Lower lobe of right lung (tissue), 2 donors: ENCODE data around the gene RBM38. TPM values are rescaled to one million over a fixed set of nuclear protein-coding genes. Genes with fewer than 3 reads are reported as not detected.

ENCODE experiments used
- ATAC-seq, 2 donors: fragments of 200-7000 bp; cut with Tn5 transposase; one replicate each; pipeline ENCODE4 v1.9.1; 2020 to 2022; ENCODE audit warnings: mild to moderate bottlenecking in 2 of 2, moderate library complexity in 2 of 2
- DNase-seq: peaks from one replicate; pipeline ENCODE4 v3.0.0-alpha.2; 2020
- H3K27ac ChIP-seq: fragments of 200-600 bp; one replicate; pipeline ENCODE4 v1.8.0; 2022
- H3K27me3 ChIP-seq: fragments of 200-600 bp; one replicate; pipeline ENCODE4 v1.8.0; 2022; ENCODE audit warnings: low read depth
- H3K36me3 ChIP-seq: fragments of 200-600 bp; one replicate; pipeline ENCODE4 v1.8.0; 2022; ENCODE audit warnings: mild to moderate bottlenecking
- H3K4me1 ChIP-seq: fragments of 200-600 bp; one replicate; pipeline ENCODE4 v1.8.0; 2022
- H3K4me3 ChIP-seq: fragments of 200-600 bp; one replicate; pipeline ENCODE4 v1.8.0; 2022; ENCODE audit warnings: mild to moderate bottlenecking
- H3K9me3 ChIP-seq: fragments of 200-600 bp; one replicate; pipeline ENCODE4 v1.8.0; 2022
- CTCF ChIP-seq: fragments of 200-600 bp; IDR thresholded peaks from one replicate; pipeline ENCODE4 v1.8.0; 2022; ENCODE audit warnings: antibody characterized with exemption, mild to moderate bottlenecking
- intact Hi-C: fragments of 100-400 bp; cut with DNase I; formaldehyde crosslinking; loops from one replicate; pipeline ENCODE4 v1.11.0; 2022
- total RNA-seq: library from RNA; stranded (reverse); fragmentation: NEBNext Ultra II Directional; extraction: Animal tissue kit (Norgen Biotek cat#: 25700); gene quantifications from one replicate; pipeline ENCODE4 v1.2.1, GENCODE V29; 2021
- donor health status: DM: no; HTN: yes; CAD: no; lungs with severe emphysema.

Gene RBM38
- total RNA-seq, 1 donor from 2014 or later: 15.5 TPM

GRCh38 chr20:57402206-57403125, 11.3 kb downstream of the RBM38 start:
- DNase-seq (peak; percentile 28), ATAC-seq (no peak)
- H3K27me3 ChIP-seq: no peaks in the 10 kb centered on the region
- no peak overlapping the region for H3K27ac ChIP-seq
- no peak for TF ChIP-seq CTCF
- peaks cover 32% of the 10 kb centered on the region for H3K4me1 ChIP-seq
- peaks cover 58% of the 10 kb centered on the region for H3K36me3 ChIP-seq
- no peak overlapping the region for H3K4me3 ChIP-seq
- no peaks in the 10 kb centered on the region for H3K9me3 ChIP-seq
- intact Hi-C loops: no loop called here

- no peak for TF ChIP-seq CTCF
- ATAC-seq (no peak), DNase-seq (peak; percentile 35)
- H3K36me3 ChIP-seq: peaks cover 63% of the 10 kb centered on the region
- intact Hi-C loops: no loop called here
- H3K4me3 ChIP-seq: no peak overlapping the region
- H3K9me3 ChIP-seq: no peaks in the 10 kb centered on the region
- peaks cover 24% of the 10 kb centered on the region for H3K4me1 ChIP-seq
- no peaks in the 10 kb centered on the region for H3K27me3 ChIP-seq
- no peak overlapping the region for H3K27ac ChIP-seq
Measured at GRCh38 chr20:57403216-57403615, 12.0 kb downstream of the RBM38 start.

- Histone ChIP-seq H3K36me3 (peaks cover 71% of the 10 kb centered on the region), H3K4me1 (peaks cover 17% of the 10 kb centered on the region), H3K9me3 (no peaks in the 10 kb centered on the region), H3K27me3 (no peaks in the 10 kb centered on the region), H3K4me3 (no peak overlapping the region), H3K27ac (no peak overlapping the region)
- no peak for TF ChIP-seq CTCF
- DNase-seq: peak; percentile 29
- no peak for ATAC-seq
- intact Hi-C loops: no loop called here
Measured at GRCh38 chr20:57404006-57404405, 12.8 kb downstream of the RBM38 start.

- peaks cover 11% of the 10 kb centered on the region for H3K4me1 ChIP-seq
- intact Hi-C loops: no loop called here
- H3K27ac ChIP-seq: no peak overlapping the region
- no peak for TF ChIP-seq CTCF
- H3K36me3 ChIP-seq: peaks cover 76% of the 10 kb centered on the region
- H3K27me3 ChIP-seq: no peaks in the 10 kb centered on the region
- H3K9me3 ChIP-seq: no peaks in the 10 kb centered on the region
- H3K4me3 ChIP-seq: no peak overlapping the region
- no peak for ATAC-seq
- peak; percentile 32 for DNase-seq
Measured at GRCh38 chr20:57404419-57405072, 13.3 kb downstream of the RBM38 start.

- Histone ChIP-seq H3K36me3 (peaks cover 76% of the 10 kb centered on the region), H3K4me3 (no peak overlapping the region), H3K27me3 (no peaks in the 10 kb centered on the region), H3K27ac (no peak overlapping the region), H3K4me1 (peaks cover 2% of the 10 kb centered on the region), H3K9me3 (no peaks in the 10 kb centered on the region)
- no peak for ATAC-seq
- TF ChIP-seq CTCF: no peak
- no peak for DNase-seq
- intact Hi-C loops: no loop called here
Measured at GRCh38 chr20:57405236-57406016, 14.2 kb downstream of the RBM38 start.
